Lower lobe of right lung (tissue), 2 donors: ENCODE data around the gene PTPRN2. TPM values are rescaled to one million over a fixed set of nuclear protein-coding genes. Genes with fewer than 3 reads are reported as not detected.

Experiments
- ATAC-seq, 2 donors: fragments of 200-7000 bp; cut with Tn5 transposase; one replicate each; pipeline ENCODE4 v1.9.1; 2020 to 2022; ENCODE audit warnings: mild to moderate bottlenecking in 2 of 2, moderate library complexity in 2 of 2
- DNase-seq: peaks from one replicate; pipeline ENCODE4 v3.0.0-alpha.2; 2020
- H3K27ac ChIP-seq: fragments of 200-600 bp; one replicate; pipeline ENCODE4 v1.8.0; 2022
- H3K27me3 ChIP-seq: fragments of 200-600 bp; one replicate; pipeline ENCODE4 v1.8.0; 2022; ENCODE audit warnings: low read depth
- H3K36me3 ChIP-seq: fragments of 200-600 bp; one replicate; pipeline ENCODE4 v1.8.0; 2022; ENCODE audit warnings: mild to moderate bottlenecking
- H3K4me1 ChIP-seq: fragments of 200-600 bp; one replicate; pipeline ENCODE4 v1.8.0; 2022
- H3K4me3 ChIP-seq: fragments of 200-600 bp; one replicate; pipeline ENCODE4 v1.8.0; 2022; ENCODE audit warnings: mild to moderate bottlenecking
- H3K9me3 ChIP-seq: fragments of 200-600 bp; one replicate; pipeline ENCODE4 v1.8.0; 2022
- CTCF ChIP-seq: fragments of 200-600 bp; IDR thresholded peaks from one replicate; pipeline ENCODE4 v1.8.0; 2022; ENCODE audit warnings: antibody characterized with exemption, mild to moderate bottlenecking
- intact Hi-C: fragments of 100-400 bp; cut with DNase I; formaldehyde crosslinking; loops from one replicate; pipeline ENCODE4 v1.11.0; 2022
- total RNA-seq: library from RNA; stranded (reverse); fragmentation: NEBNext Ultra II Directional; extraction: Animal tissue kit (Norgen Biotek cat#: 25700); gene quantifications from one replicate; pipeline ENCODE4 v1.2.1, GENCODE V29; 2021
- donor health status: DM: no; HTN: yes; CAD: no; lungs with severe emphysema.

Gene PTPRN2
- total RNA-seq, 1 donor from 2014 or later = 6.8 TPM

GRCh38 chr7:158042156-158042880 lies 545.3 kb downstream of the PTPRN2 start:
- H3K4me1 ChIP-seq = no peaks in the 10 kb centered on the region
- H3K9me3 ChIP-seq = peaks cover 12% of the 10 kb centered on the region
- intact Hi-C loops = no loop called here
- ATAC-seq (no peak), DNase-seq (no peak)
- no peak for TF ChIP-seq CTCF
- no peaks in the 10 kb centered on the region for H3K27me3 ChIP-seq
- no peak overlapping the region for H3K4me3 ChIP-seq
- H3K36me3 ChIP-seq = no peaks in the 10 kb centered on the region
- no peak overlapping the region for H3K27ac ChIP-seq

GRCh38 chr7:158040199-158040598 lies 547.4 kb downstream of the PTPRN2 start:
- H3K4me1 ChIP-seq = no peaks in the 10 kb centered on the region
- H3K9me3 ChIP-seq = peaks cover 12% of the 10 kb centered on the region
- no peak overlapping the region for H3K27ac ChIP-seq
- intact Hi-C loops = no loop called here
- ATAC-seq (no peak), DNase-seq (no peak)
- no peak for TF ChIP-seq CTCF
- H3K4me3 ChIP-seq = no peak overlapping the region
- H3K27me3 ChIP-seq = no peaks in the 10 kb centered on the region
- H3K36me3 ChIP-seq = no peaks in the 10 kb centered on the region

- Histone ChIP-seq H3K36me3 (no peaks in the 10 kb centered on the region), H3K9me3 (peaks cover 12% of the 10 kb centered on the region), H3K4me3 (no peak overlapping the region), H3K27ac (no peak overlapping the region), H3K27me3 (no peaks in the 10 kb centered on the region), H3K4me1 (no peaks in the 10 kb centered on the region)
- ATAC-seq (no peak), DNase-seq (no peak)
- intact Hi-C loops = no loop called here
- TF ChIP-seq CTCF = no peak
These were observed 548.4 kb downstream of the PTPRN2 start for GRCh38 chr7:158039270-158039669.

GRCh38 chr7:158037211-158037610 lies 550.4 kb downstream of the PTPRN2 start:
- H3K27ac ChIP-seq = no peak overlapping the region
- no peak overlapping the region for H3K4me3 ChIP-seq
- no peaks in the 10 kb centered on the region for H3K4me1 ChIP-seq
- ATAC-seq = no peak
- H3K27me3 ChIP-seq = no peaks in the 10 kb centered on the region
- TF ChIP-seq CTCF = no peak
- intact Hi-C loops = no loop called here
- no peaks in the 10 kb centered on the region for H3K36me3 ChIP-seq
- no peak for DNase-seq
- H3K9me3 ChIP-seq = peaks cover 12% of the 10 kb centered on the region

- intact Hi-C loops = no loop called here
These were observed 552.3 kb downstream of the PTPRN2 start for GRCh38 chr7:158035343-158035742.

More at GRCh38 chr7:158035343-158035742, 552.3 kb downstream of the PTPRN2 start:
- no peak for DNase-seq
- TF ChIP-seq CTCF = no peak
- Histone ChIP-seq H3K36me3 (no peaks in the 10 kb centered on the region), H3K9me3 (peaks cover 12% of the 10 kb centered on the region), H3K27ac (no peak overlapping the region), H3K4me1 (no peaks in the 10 kb centered on the region), H3K27me3 (no peaks in the 10 kb centered on the region), H3K4me3 (no peak overlapping the region)
- no peak for ATAC-seq
